MCF 10A (cell line): ENCODE measurements around the gene TMPRSS11D. TPM values are rescaled to one million over a fixed set of nuclear protein-coding genes. Genes with fewer than 3 reads are reported as not detected.

Experiments
- BruUV-seq: library from RNA; stranded (reverse); fragments of 400-500 nt; replicated peaks from 2 replicates; lab custom pipeline; 2021; lab: Mats Ljungman, UMichigan
- CTCF ChIA-PET: fragments of 300-600 bp; sonication (Branson Sonifier 250); formaldehyde crosslinking; extraction: SDS; loops from one replicate; lab custom pipeline; 2021; ENCODE audit warnings: antibody characterized with exemption, inconsistent platforms; lab: Yijun Ruan, JAX
- POLR2A ChIA-PET: fragments of 300-600, 350-650 bp; sonication (Branson Sonifier 250); formaldehyde crosslinking; extraction: SDS; loops from one replicate; lab custom pipeline; 2020; ENCODE audit warnings: antibody characterized with exemption, inconsistent platforms; lab: Yijun Ruan, JAX
- DNase-seq: peaks from one replicate; pipeline ENCODE4 v3.0.0-alpha.2; 2018; ENCODE audit not compliant: unreplicated experiment
- H3K27ac Mint-ChIP-seq: one replicate; pipeline ENCODE4 v1.8.0; 2022; ENCODE audit warnings: mild to moderate bottlenecking, low read depth, mixed read lengths; ENCODE audit not compliant: unreplicated experiment
- H3K27me3 Mint-ChIP-seq: one replicate; pipeline ENCODE4 v1.8.0; 2022; ENCODE audit warnings: mixed read lengths; ENCODE audit not compliant: insufficient read depth, unreplicated experiment
- H3K36me3 Mint-ChIP-seq: one replicate; pipeline ENCODE4 v1.8.0; 2022; ENCODE audit warnings: mild to moderate bottlenecking, moderate library complexity, mixed read lengths; ENCODE audit not compliant: insufficient read depth, unreplicated experiment
- H3K4me1 Mint-ChIP-seq: one replicate; pipeline ENCODE4 v1.8.0; 2022; ENCODE audit warnings: mixed read lengths; ENCODE audit not compliant: insufficient read depth, unreplicated experiment
- H3K4me3 Mint-ChIP-seq: one replicate; pipeline ENCODE4 v1.8.0; 2022; ENCODE audit warnings: mild to moderate bottlenecking, moderate library complexity, mixed read lengths; ENCODE audit not compliant: unreplicated experiment
- H3K9me3 Mint-ChIP-seq: one replicate; pipeline ENCODE4 v1.8.0; 2022; ENCODE audit warnings: mixed read lengths; ENCODE audit not compliant: unreplicated experiment
- CTCF ChIP-seq: fragments of 200-600 bp; IDR thresholded peaks from one replicate; pipeline ENCODE4 v1.8.0; 2022; ENCODE audit warnings: antibody characterized with exemption, mild to moderate bottlenecking; ENCODE audit not compliant: unreplicated experiment
- intact Hi-C: fragments of 100-400 bp; cut with micrococcal nuclease; formaldehyde crosslinking; loops from 2 replicates; pipeline ENCODE4 v1.14.1; 2022
- total RNA-seq: library from RNA; stranded (reverse); gene quantifications from 2 replicates; pipeline ENCODE4 v1.2.3, GENCODE V29; 2022

The TMPRSS11D gene
- total RNA-seq, 1 experiment from 2014 or later = not detected

DNA sequence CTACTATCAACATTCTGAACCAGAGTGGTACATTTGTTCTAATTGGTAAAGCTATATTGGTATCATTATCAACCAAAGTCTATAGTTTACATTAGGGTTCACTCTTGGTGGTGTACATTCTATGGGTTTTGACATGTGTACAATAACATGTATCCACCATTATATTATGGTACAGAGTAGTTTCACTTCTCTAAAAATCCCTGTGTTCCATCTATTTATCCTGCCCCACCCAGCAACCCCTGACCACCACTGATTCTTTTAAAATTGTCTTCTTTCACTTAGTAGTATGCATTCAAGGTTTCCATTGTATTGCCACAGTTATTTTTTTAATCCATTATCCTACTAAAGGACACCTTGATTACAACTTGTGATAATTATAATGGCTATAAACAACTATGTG is 15.3 kb upstream of the TMPRSS11D start:
- no peaks in the 10 kb centered on the region for H3K27me3 Mint-ChIP-seq
- H3K27ac Mint-ChIP-seq = no peak overlapping the region
- no peak for DNase-seq
- intact Hi-C loops = no loop called here
- no peaks in the 10 kb centered on the region for H3K9me3 Mint-ChIP-seq
- no peak for TF ChIP-seq CTCF
- no TSS peak for BruUV-seq
- CTCF ChIA-PET = interaction anchor here (1.6 kb wide), 1 partner anchor 11 kb away, joined by 12 read pairs; no protein-coding TSS in a partner anchor
- no peak overlapping the region for H3K4me3 Mint-ChIP-seq
- POLR2A ChIA-PET = no interaction called here
- no peaks in the 10 kb centered on the region for H3K36me3 Mint-ChIP-seq
- H3K4me1 Mint-ChIP-seq = no peaks in the 10 kb centered on the region

GRCh38 chr4:67897686-67898085 is 13.9 kb upstream of the TMPRSS11D start:
- Mint-ChIP-seq H3K36me3 (no peaks in the 10 kb centered on the region), H3K4me1 (no peaks in the 10 kb centered on the region), H3K4me3 (no peak overlapping the region), H3K9me3 (no peaks in the 10 kb centered on the region), H3K27me3 (no peaks in the 10 kb centered on the region), H3K27ac (no peak overlapping the region)
- ChIA-PET POLR2A (interaction anchor here (0.8 kb wide), 1 partner anchor 12 kb away, joined by 3 read pairs; no protein-coding TSS in a partner anchor), CTCF (no interaction called here)
- no peak for TF ChIP-seq CTCF
- BruUV-seq = no TSS peak
- intact Hi-C loops = no loop called here
- DNase-seq = no peak

DNA sequence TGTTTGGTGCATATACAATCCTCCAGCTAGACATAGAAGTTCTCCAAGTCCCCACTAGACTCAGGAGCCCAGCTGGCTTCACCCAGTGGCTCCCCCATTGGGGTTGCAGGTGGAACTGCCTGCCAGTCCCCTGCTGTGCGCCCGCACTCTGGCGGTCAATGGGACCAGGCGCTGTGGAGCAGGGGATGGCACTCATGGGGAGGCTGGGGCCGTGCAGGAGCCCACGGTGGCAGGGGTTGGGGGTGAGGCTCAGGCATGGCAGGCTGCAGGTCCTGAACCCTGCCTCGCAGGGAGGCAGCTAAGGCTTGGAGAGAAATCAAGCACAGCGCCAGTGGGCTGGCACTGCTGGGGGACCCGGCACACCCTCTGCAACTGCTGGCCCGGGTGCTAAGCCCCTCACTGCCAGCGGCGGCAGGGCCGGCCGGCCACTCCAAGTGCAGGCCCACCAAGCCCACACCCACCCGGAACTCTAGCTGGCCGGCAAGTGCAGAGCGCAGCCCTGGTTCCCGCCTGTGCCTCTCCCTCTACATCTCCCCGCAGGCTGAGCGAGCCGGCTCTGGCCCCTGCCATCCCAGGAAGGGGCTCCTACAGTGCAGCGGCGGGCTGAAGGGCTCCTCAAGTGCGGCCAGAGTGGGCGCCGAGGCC is 12.7 kb upstream of the TMPRSS11D start:
- Mint-ChIP-seq H3K27ac (no peak overlapping the region), H3K27me3 (no peaks in the 10 kb centered on the region), H3K4me1 (peaks cover 7% of the 10 kb centered on the region), H3K9me3 (no peaks in the 10 kb centered on the region), H3K36me3 (no peaks in the 10 kb centered on the region), H3K4me3 (no peak overlapping the region)
- no TSS peak for BruUV-seq
- intact Hi-C loops = no loop called here
- no peak for DNase-seq
- ChIA-PET POLR2A (no interaction called here), CTCF (interaction anchor here (0.6 to 1.3 kb wide), 5 partner anchors 11 to 53 kb away, joined by 3 to 7 read pairs (median 3); no protein-coding TSS in a partner anchor)
- no peak for TF ChIP-seq CTCF

DNA sequence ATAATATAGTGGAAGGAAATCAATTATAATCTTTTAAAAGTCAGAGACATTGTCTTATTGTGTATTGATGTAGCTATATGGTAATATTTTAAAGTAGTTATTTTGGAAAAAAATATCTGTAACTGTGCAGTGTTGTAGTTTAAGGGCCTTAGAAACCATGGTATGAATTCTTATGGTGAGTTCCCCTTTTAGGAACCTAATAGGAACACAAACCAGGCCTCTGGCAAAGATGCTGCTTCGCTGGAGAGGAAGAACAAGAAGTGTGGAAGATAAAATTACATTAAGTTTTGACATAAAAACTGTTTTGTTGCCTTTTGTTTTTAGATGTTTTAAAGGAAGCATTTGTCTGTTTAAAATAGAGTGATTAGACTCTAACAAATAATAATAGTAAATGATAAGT is 10.9 kb upstream of the TMPRSS11D start:
- Mint-ChIP-seq H3K27ac (peak overlapping the region; percentile 16), H3K36me3 (no peaks in the 10 kb centered on the region), H3K4me1 (peaks cover 11% of the 10 kb centered on the region), H3K4me3 (no peak overlapping the region), H3K9me3 (no peaks in the 10 kb centered on the region), H3K27me3 (no peaks in the 10 kb centered on the region)
- ChIA-PET CTCF (no interaction called here), POLR2A (no interaction called here)
- no peak for DNase-seq
- no TSS peak for BruUV-seq
- TF ChIP-seq CTCF = no peak
- intact Hi-C loops = no loop called here
